Measurements from ENCODE around the gene TMEM60. TPM values are rescaled to one million over a fixed set of nuclear protein-coding genes. Genes with fewer than 3 reads are reported as not detected.

Gene TMEM60
- total and polyA plus RNA-seq, 3 donors from 2014 or later = 21.7 to 31.4 (median 27.9) TPM

DNA sequence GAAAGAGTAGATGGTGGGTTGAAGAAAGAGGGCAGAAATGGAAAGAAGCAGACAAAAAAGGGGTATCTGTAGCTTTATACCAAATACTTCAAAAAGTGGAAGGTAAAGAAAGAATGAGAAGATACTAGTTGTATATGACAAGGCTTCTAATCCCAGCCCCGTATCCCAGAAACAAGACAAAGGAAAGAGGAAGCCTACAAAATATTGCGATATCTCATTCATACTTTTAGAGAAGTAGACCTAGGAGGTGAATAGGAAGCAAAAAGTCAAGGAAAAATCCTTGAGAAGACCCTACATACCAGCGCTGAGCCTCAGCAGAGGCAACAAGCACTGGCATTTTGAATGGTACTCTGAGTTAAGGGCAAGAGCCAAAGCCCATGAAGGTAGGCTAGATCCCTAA lies 26.9 kb upstream of the TMEM60 start:
- Histone ChIP-seq H3K27me3 (no peaks in the 10 kb centered on the region), H3K9me3 (no peaks in the 10 kb centered on the region), H3K36me3 (ENCODE audit: low read depth, missing control alignments) (no peaks in the 10 kb centered on the region), H3K27ac (no peak overlapping the region), H3K4me3 (no peak overlapping the region), H3K4me1 (no peaks in the 10 kb centered on the region)
- TF ChIP-seq, protein P1, sequence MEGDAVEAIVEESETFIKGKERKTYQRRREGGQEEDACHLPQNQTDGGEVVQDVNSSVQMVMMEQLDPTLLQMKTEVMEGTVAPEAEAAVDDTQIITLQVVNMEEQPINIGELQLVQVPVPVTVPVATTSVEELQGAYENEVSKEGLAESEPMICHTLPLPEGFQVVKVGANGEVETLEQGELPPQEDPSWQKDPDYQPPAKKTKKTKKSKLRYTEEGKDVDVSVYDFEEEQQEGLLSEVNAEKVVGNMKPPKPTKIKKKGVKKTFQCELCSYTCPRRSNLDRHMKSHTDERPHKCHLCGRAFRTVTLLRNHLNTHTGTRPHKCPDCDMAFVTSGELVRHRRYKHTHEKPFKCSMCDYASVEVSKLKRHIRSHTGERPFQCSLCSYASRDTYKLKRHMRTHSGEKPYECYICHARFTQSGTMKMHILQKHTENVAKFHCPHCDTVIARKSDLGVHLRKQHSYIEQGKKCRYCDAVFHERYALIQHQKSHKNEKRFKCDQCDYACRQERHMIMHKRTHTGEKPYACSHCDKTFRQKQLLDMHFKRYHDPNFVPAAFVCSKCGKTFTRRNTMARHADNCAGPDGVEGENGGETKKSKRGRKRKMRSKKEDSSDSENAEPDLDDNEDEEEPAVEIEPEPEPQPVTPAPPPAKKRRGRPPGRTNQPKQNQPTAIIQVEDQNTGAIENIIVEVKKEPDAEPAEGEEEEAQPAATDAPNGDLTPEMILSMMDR (IDR thresholded peaks at IDR 0.05) = no peak
- no peak for TF ChIP-seq POLR2A (IDR thresholded peaks at IDR 0.05)
- 88 to 89% methylated on average over 3 of the region's 3 CpGs for WGBS, 2 donors
- DNase-seq = no peak
- intact Hi-C loops (cut with DNase I; ENCODE audit: low total_unique reads) = no loop called here

DNA sequence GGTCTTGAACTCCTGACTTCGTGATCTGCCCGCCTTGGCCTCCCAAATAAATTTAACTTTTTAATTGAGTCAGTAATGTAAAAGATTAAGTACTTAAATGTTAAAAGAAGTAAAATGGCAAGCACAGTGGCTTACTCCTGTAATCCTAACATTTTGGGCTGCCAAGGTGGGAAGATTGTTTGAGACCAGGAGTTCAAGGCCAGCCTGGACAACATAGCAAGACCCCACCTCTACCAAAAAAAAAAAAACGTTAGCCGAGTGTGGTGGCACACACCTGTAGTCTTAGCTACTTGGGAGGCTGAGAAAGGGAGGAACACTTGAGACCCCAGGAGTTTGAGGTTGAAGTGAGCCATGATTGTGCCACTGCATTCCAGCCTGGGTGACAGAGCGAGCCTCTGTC lies 26.4 kb upstream of the TMEM60 start:
- 95 to 96% methylated on average over 5 of the region's 5 CpGs for WGBS, 2 donors
- Histone ChIP-seq H3K9me3 (no peaks in the 10 kb centered on the region), H3K4me3 (no peak overlapping the region), H3K27me3 (no peaks in the 10 kb centered on the region), H3K4me1 (no peaks in the 10 kb centered on the region), H3K36me3 (ENCODE audit: low read depth, missing control alignments) (no peaks in the 10 kb centered on the region), H3K27ac (no peak overlapping the region)
- no peak for TF ChIP-seq POLR2A (IDR thresholded peaks at IDR 0.05)
- TF ChIP-seq, protein P1 (IDR thresholded peaks at IDR 0.05) = no peak
- no peak for DNase-seq
- intact Hi-C loops (cut with DNase I; ENCODE audit: low total_unique reads) = no loop called here

DNA sequence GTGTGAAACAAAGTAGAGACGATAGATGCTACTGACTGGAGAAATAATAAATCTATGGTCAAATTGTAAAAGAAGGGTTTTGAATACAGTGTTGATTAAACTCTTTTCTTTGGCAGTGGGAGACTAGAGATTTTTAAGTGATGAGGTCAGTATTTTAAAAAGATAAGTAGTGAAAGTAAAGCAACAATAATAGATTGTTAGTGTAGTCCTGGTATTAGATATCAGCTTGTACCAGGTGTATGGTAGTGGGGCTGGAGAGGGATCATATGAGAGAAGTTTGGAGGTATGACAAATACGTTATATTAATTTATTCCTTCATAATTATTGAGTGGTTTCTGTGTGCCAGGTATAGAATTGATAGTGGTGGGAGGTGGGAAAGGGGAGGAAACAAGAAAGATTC lies 25.6 kb upstream of the TMEM60 start:
- 62 to 64% methylated on average over 2 of the region's 2 CpGs for WGBS, 2 donors
- no peak for TF ChIP-seq POLR2A (IDR thresholded peaks at IDR 0.05)
- TF ChIP-seq, protein P1 (IDR thresholded peaks at IDR 0.05) = no peak
- intact Hi-C loops (cut with DNase I; ENCODE audit: low total_unique reads) = no loop called here
- no peaks in the 10 kb centered on the region for H3K27me3 ChIP-seq
- H3K4me1 ChIP-seq = no peaks in the 10 kb centered on the region
- H3K4me3 ChIP-seq = no peak overlapping the region
- DNase-seq = no peak
- no peaks in the 10 kb centered on the region for H3K9me3 ChIP-seq
- no peaks in the 10 kb centered on the region for H3K36me3 ChIP-seq (ENCODE audit: low read depth, missing control alignments)
- H3K27ac ChIP-seq = no peak overlapping the region

DNA sequence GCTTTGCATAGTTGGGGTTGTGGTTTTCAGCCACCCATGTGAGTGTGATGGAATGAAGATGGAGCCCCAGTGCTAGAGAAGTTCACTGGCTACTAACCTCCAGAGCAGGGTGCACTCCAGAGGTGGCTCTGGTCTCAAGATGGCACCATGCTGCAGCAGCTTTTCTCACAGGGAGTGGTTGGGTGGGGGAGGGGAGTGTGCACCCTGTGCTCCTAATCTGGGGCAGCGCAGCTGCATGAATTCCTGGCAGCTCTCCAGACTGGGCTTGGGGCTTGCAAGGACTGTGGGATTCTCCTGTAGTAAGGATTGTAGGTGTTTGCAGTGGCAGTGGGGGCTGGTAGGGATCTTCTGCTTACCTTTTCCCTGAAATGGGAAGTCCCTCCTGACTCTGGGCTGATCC lies 24.0 kb upstream of the TMEM60 start:
- Histone ChIP-seq H3K9me3 (no peaks in the 10 kb centered on the region), H3K27me3 (no peaks in the 10 kb centered on the region), H3K36me3 (ENCODE audit: low read depth, missing control alignments) (no peaks in the 10 kb centered on the region), H3K4me3 (no peak overlapping the region), H3K27ac (no peak overlapping the region), H3K4me1 (no peaks in the 10 kb centered on the region)
- 60 to 69% methylated on average over 1 of the region's 1 CpG for WGBS, 2 donors
- intact Hi-C loops (cut with DNase I; ENCODE audit: low total_unique reads) = no loop called here
- TF ChIP-seq, protein P1 (IDR thresholded peaks at IDR 0.05) = no peak
- no peak for TF ChIP-seq POLR2A (IDR thresholded peaks at IDR 0.05)
- no peak for DNase-seq

DNA sequence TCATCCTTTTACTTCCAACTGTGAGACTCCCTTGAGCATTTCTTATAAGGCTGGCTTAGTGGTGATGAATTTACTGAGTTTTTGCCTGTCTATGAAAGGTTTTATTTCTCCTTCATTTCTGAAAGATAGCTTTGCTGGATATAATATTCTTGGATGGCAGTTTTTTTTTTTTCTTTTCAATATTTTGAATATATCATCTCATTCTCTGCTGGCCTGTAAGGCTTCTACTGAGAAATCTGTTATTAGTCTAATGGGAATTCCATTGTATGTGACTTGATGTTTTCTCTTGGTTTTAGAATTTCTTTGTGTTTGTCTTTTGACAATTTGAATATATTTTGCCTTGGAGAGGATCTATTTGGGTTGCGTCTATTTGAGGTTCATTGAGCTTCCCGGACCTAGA lies 22.7 kb upstream of the TMEM60 start:
- no peak for DNase-seq
- WGBS, 2 donors = 97 to 100% methylated on average over 2 of the region's 2 CpGs
- Histone ChIP-seq H3K27ac (no peak overlapping the region), H3K36me3 (ENCODE audit: low read depth, missing control alignments) (no peaks in the 10 kb centered on the region), H3K9me3 (no peaks in the 10 kb centered on the region), H3K4me1 (no peaks in the 10 kb centered on the region), H3K27me3 (no peaks in the 10 kb centered on the region), H3K4me3 (no peak overlapping the region)
- intact Hi-C loops (cut with DNase I; ENCODE audit: low total_unique reads) = no loop called here
- TF ChIP-seq POLR2A (IDR thresholded peaks at IDR 0.05) = no peak
- TF ChIP-seq, protein P1 (IDR thresholded peaks at IDR 0.05) = no peak
